ENCODE data around the gene RAB20. TPM values are rescaled to one million over a fixed set of nuclear protein-coding genes. Genes with fewer than 3 reads are reported as not detected.

Gene RAB20
- total and polyA plus RNA-seq, 10 donors = 19.1 to 96.4 (median 52.8) TPM

DNA sequence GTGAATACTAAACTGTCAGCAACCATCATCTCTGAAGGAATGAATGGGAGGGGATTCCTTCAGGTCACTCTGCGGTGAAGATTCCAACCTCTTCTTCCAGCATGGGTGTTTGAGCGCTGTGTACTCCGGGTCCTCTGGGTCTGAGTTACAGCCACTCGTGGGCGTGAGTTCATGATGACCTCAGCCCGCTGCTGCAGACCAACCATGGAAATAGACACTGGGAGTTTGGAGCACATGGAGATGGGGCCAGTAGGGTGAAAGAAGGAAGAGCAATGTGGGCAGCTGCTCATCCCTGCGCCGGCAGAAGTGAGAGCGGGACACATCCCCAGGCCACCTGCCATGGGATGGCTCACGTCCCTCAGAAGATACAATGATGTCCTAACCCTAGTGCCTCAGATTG is 16.8 kb upstream of the RAB20 start:
- H3K27me3 ChIP-seq (replicated peaks in 1 of 7) = peaks cover 0 to 6% (median 0%) of the 10 kb centered on the region in 7 donors
- TF ChIP-seq POLR2AphosphoS5 (IDR thresholded peaks at IDR 0.05) = no peak
- no peak for TF ChIP-seq POLR2A (IDR thresholded peaks at IDR 0.05)
- TF ChIP-seq, protein P1, sequence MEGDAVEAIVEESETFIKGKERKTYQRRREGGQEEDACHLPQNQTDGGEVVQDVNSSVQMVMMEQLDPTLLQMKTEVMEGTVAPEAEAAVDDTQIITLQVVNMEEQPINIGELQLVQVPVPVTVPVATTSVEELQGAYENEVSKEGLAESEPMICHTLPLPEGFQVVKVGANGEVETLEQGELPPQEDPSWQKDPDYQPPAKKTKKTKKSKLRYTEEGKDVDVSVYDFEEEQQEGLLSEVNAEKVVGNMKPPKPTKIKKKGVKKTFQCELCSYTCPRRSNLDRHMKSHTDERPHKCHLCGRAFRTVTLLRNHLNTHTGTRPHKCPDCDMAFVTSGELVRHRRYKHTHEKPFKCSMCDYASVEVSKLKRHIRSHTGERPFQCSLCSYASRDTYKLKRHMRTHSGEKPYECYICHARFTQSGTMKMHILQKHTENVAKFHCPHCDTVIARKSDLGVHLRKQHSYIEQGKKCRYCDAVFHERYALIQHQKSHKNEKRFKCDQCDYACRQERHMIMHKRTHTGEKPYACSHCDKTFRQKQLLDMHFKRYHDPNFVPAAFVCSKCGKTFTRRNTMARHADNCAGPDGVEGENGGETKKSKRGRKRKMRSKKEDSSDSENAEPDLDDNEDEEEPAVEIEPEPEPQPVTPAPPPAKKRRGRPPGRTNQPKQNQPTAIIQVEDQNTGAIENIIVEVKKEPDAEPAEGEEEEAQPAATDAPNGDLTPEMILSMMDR (IDR thresholded peaks at IDR 0.05 in 8 of 11, conservative IDR thresholded peaks at IDR 0.05 in 3 of 11) = no peak
- no peaks in the 10 kb centered on the region for H3K36me3 ChIP-seq
- DNase-seq = peak; percentile 44
- 81 to 85% (median 83%) methylated on average over 10 of the region's 10 CpGs for WGBS, 5 donors
- no peaks in the 10 kb centered on the region for H3K9me3 ChIP-seq
- intact Hi-C loops (cut with DNase I; ENCODE audit: low total_unique reads) = no loop called here
- no peak overlapping the region for H3K27ac ChIP-seq
- H3K4me3 ChIP-seq = no peak overlapping the region
- H3K4me1 ChIP-seq = peaks cover 0 to 22% (median 13%) of the 10 kb centered on the region in 6 donors

DNA sequence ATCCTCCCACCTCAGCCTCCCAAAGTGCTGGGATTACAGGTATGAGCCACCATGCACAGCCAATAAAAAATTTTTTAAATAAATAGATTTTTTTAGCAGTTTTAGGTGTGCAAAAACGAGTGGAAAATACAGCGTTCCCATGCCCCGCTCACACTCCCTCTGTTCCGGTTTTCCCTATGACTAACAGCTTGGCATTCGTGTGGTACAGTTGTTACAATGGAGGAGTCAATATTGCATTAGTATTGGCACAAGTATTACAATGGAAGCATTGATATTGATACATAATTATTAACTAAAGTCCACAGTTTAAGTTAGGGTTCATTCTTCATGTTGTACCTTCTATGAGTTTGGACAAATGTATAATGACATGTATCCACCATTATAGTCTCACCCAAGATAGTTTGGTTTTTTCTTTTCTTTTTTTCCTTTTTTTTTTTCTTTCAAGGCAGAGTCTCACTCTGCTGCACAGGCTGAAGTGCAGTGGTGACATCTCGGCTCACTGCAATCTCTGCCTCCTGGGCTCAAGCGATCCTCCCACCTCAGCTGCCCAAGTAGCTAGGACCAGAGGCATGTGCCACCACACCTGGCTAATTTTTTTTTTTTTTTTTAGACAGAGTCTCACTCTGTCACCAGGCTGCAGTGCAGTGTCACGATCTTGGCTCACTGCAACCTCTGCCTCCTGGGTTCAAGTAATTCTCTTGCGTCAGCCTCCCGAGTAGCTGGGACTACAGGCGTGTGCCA is 15.4 kb upstream of the RAB20 start:
- Histone ChIP-seq H3K27me3 (replicated peaks in 1 of 7) (peaks cover 0 to 15% (median 0%) of the 10 kb centered on the region in 7 donors), H3K4me3 (no peak overlapping the region), H3K36me3 (no peaks in the 10 kb centered on the region), H3K4me1 (peaks cover 0 to 22% (median 13%) of the 10 kb centered on the region in 6 donors), H3K27ac (no peak overlapping the region), H3K9me3 (no peaks in the 10 kb centered on the region)
- no peak for DNase-seq
- no peak for TF ChIP-seq POLR2AphosphoS5 (IDR thresholded peaks at IDR 0.05)
- TF ChIP-seq POLR2A (IDR thresholded peaks at IDR 0.05) = no peak
- TF ChIP-seq, protein P1 (IDR thresholded peaks at IDR 0.05 in 8 of 11, conservative IDR thresholded peaks at IDR 0.05 in 3 of 11) = no peak
- intact Hi-C loops (cut with DNase I; ENCODE audit: low total_unique reads) = no loop called here
- WGBS, 5 donors = 84 to 96% (median 90%) methylated on average over 11 of the region's 11 CpGs

DNA sequence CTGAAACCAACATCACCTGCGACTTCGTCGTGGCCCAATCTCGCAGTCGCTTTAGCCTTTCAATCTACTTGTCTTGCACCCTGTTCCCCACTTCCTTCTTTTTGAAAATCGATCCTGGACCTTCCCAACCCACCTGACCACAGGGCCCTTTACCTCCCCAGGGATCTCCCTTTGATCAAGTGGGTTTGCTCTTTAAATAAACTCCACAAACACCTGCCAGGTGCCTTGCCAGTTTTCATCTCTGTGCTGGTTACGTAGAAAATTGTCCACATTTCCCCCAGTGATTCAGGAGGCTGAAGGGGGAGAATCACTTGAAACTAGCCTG is 14.5 kb upstream of the RAB20 start:
- Histone ChIP-seq H3K27me3 (replicated peaks in 1 of 7) (peaks cover 0 to 19% (median 0%) of the 10 kb centered on the region in 7 donors), H3K4me1 (peaks cover 0 to 21% (median 13%) of the 10 kb centered on the region in 6 donors), H3K9me3 (no peaks in the 10 kb centered on the region), H3K4me3 (peak overlapping the region in 1 of 8 donors; percentile 24), H3K36me3 (no peaks in the 10 kb centered on the region), H3K27ac (peak overlapping the region in 3 of 8 donors; percentile 6 to 51 (median 39))
- intact Hi-C loops (cut with DNase I; ENCODE audit: low total_unique reads) = no loop called here
- TF ChIP-seq POLR2AphosphoS5 (IDR thresholded peaks at IDR 0.05) = no peak
- no peak for TF ChIP-seq POLR2A (IDR thresholded peaks at IDR 0.05)
- 31 to 63% (median 43%) methylated on average over 7 of the region's 7 CpGs for WGBS, 5 donors
- DNase-seq = no peak

DNA sequence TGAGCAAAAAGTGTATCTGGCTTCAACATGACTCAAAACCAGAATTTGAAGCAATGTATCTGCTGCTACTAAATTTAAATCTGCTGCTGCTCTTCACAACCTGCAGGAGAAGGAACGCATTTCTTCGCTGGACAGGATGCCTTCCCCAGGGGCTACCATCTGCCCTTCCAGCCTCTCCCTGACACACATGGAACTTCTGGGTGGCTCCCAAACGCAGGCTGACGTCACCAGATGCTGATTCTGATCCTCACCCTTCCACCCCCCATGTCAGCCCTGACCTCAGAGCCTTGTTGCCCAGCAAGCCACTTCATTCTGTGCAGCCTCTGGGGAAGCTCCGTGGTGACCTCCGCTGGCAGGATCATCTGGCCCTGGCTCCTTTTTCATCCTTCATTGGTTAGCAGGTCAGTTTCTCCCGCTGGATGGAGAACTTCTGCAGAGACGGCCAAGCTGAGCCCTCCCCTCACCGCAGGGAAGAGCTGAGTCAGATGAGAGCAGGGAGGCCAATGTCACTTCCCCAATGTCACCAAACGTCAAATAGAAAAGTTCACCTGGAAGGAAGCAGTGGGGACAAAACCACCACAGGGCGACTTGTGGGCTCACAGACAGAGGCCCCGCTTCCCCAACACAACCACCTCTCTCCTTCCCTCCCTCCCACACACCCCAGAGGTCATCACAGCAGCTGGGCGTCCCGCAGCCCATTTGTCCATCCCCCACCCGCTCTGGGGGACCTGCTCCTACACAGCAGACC is 14.0 kb upstream of the RAB20 start:
- Histone ChIP-seq H3K4me1 (peaks cover 0 to 17% (median 13%) of the 10 kb centered on the region in 6 donors), H3K4me3 (peak overlapping the region in 1 of 8 donors; percentile 24), H3K36me3 (no peaks in the 10 kb centered on the region), H3K27ac (peak overlapping the region in 3 of 8 donors; percentile 6 to 51 (median 39)), H3K9me3 (no peaks in the 10 kb centered on the region), H3K27me3 (replicated peaks in 1 of 7) (peaks cover 0 to 24% (median 0%) of the 10 kb centered on the region in 7 donors)
- TF ChIP-seq POLR2A (IDR thresholded peaks at IDR 0.05) = no peak
- no peak for TF ChIP-seq POLR2AphosphoS5 (IDR thresholded peaks at IDR 0.05)
- TF ChIP-seq, protein P1 (IDR thresholded peaks at IDR 0.05 in 8 of 11, conservative IDR thresholded peaks at IDR 0.05 in 3 of 11) = no peak
- WGBS, 5 donors = 19 to 35% (median 24%) methylated on average over 14 to 15 of the region's 15 CpGs
- peak; percentile 83 for DNase-seq
- intact Hi-C loops (cut with DNase I; ENCODE audit: low total_unique reads) = no loop called here

Data from spleen (tissue), 11 donors.